Measurements from ENCODE around the gene ORC5. TPM values are rescaled to one million over a fixed set of nuclear protein-coding genes. Genes with fewer than 3 reads are reported as not detected.

Gene ORC5
- total and polyA plus RNA-seq, 8 donors, result 2.8 to 16.5 (median 11.3) TPM

- no peak for FAIRE-seq
- intact Hi-C loops (cut with DNase I), result no loop called here
- WGBS, 2 donors, result 90 to 93% methylated on average over 2 of the region's 2 CpGs
Observed at GRCh38 chr7:104136561-104136960, 71.3 kb downstream of the ORC5 start.

GRCh38 chr7:104135760-104136558, 71.9 kb downstream of the ORC5 start:
- no peak for FAIRE-seq
- Histone ChIP-seq H3K27ac (no peak overlapping the region), H3K4me3 (no peak overlapping the region), H3K36me3 (no peaks in the 10 kb centered on the region), H3K4me1 (peaks cover 7 to 9% (median 7%) of the 10 kb centered on the region in 3 donors), H3K27me3 (no peaks in the 10 kb centered on the region), H3K9me3 (no peaks in the 10 kb centered on the region)
- intact Hi-C loops (cut with DNase I), result no loop called here
- TF ChIP-seq CTCF (IDR thresholded peaks at IDR 0.05), result no peak
- ATAC-seq, result no peak
- 66 to 83% methylated on average over 4 of the region's 4 CpGs for WGBS, 2 donors
- no peak for DNase-seq

More at GRCh38 chr7:104136561-104136960, 71.3 kb downstream of the ORC5 start:
- Histone ChIP-seq H3K4me3 (no peak overlapping the region), H3K27me3 (no peaks in the 10 kb centered on the region), H3K9me3 (no peaks in the 10 kb centered on the region), H3K36me3 (no peaks in the 10 kb centered on the region), H3K27ac (no peak overlapping the region), H3K4me1 (peaks cover 7 to 9% (median 7%) of the 10 kb centered on the region in 3 donors)
- no peak for TF ChIP-seq CTCF (IDR thresholded peaks at IDR 0.05)
- DNase-seq, result no peak
- no peak for ATAC-seq

GRCh38 chr7:104133238-104133637, 74.6 kb downstream of the ORC5 start:
- no peak for TF ChIP-seq CTCF (IDR thresholded peaks at IDR 0.05)
- no peaks in the 10 kb centered on the region for H3K9me3 ChIP-seq
- peak in 1 of 4 donors; percentile 53 for ATAC-seq
- no peaks in the 10 kb centered on the region for H3K36me3 ChIP-seq
- intact Hi-C loops (cut with DNase I), result no loop called here
- FAIRE-seq, result no peak
- peaks cover 7 to 9% (median 7%) of the 10 kb centered on the region in 3 donors for H3K4me1 ChIP-seq
- H3K4me3 ChIP-seq, result no peak overlapping the region
- DNase-seq, result no peak
- H3K27me3 ChIP-seq, result no peaks in the 10 kb centered on the region
- no peak overlapping the region for H3K27ac ChIP-seq

GRCh38 chr7:104130726-104131125, 77.1 kb downstream of the ORC5 start:
- no peak for DNase-seq
- no peak for FAIRE-seq
- ATAC-seq, result no peak
- Histone ChIP-seq H3K9me3 (no peaks in the 10 kb centered on the region), H3K27me3 (no peaks in the 10 kb centered on the region), H3K27ac (no peak overlapping the region), H3K4me3 (no peak overlapping the region), H3K4me1 (peaks cover 7 to 9% (median 7%) of the 10 kb centered on the region in 3 donors), H3K36me3 (no peaks in the 10 kb centered on the region)
- WGBS, 2 donors, result 94 to 95% methylated on average over 4 of the region's 4 CpGs
- intact Hi-C loops (cut with DNase I), result no loop called here
- TF ChIP-seq CTCF (IDR thresholded peaks at IDR 0.05), result no peak

- no peak for FAIRE-seq
- no peak for ATAC-seq
- no peak overlapping the region for H3K4me3 ChIP-seq
- peaks cover 0 to 6% (median 0%) of the 10 kb centered on the region in 3 donors for H3K36me3 ChIP-seq
- 92 to 96% methylated on average over 2 of the region's 2 CpGs for WGBS, 2 donors
- H3K27me3 ChIP-seq, result no peaks in the 10 kb centered on the region
- intact Hi-C loops (cut with DNase I), result no loop called here
- no peaks in the 10 kb centered on the region for H3K4me1 ChIP-seq
- no peak for DNase-seq
- no peak for TF ChIP-seq CTCF (IDR thresholded peaks at IDR 0.05)
- no peaks in the 10 kb centered on the region for H3K9me3 ChIP-seq
- no peak overlapping the region for H3K27ac ChIP-seq
Observed at GRCh38 chr7:104127204-104127603, 80.6 kb downstream of the ORC5 start.
